PC-9 (cell line): Measurements from ENCODE around the gene HEY2.

Source experiments
- CTCF ChIP-seq: fragments of 200-600 bp; sonication (generic); conservative IDR thresholded peaks from 2 replicates; pipeline ENCODE4 v1.6.1; 2017; ENCODE audit warnings: mixed run types, antibody characterized with exemption, mild to moderate bottlenecking, moderate library complexity
- EZH2 ChIP-seq: fragments of 200-600 bp; sonication (generic); IDR thresholded peaks from 2 replicates; pipeline ENCODE4 v1.8.0; 2017; ENCODE audit warnings: antibody characterized with exemption, low read depth

- TF ChIP-seq CTCF (no peak), EZH2 (no peak)
These were observed 16.5 kb downstream of the HEY2 start for GRCh38 chr6:125765944-125766343.
